GM23248 (cell line): Measurements from ENCODE around the gene IGFLR1. TPM values are rescaled to one million over a fixed set of nuclear protein-coding genes. Genes with fewer than 3 reads are reported as not detected.
A peak's percentile ranks its signal among the peaks of the same experiment; 100 is the strongest.

ENCODE experiments used
- DNase-seq: peaks from one replicate; pipeline ENCODE4 v3.0.0-alpha.2; 2015
- H2AFZ ChIP-seq: fragments of 200-600 bp; sonication (generic); 2 replicates; pipeline ENCODE4 v1.6.1; 2016; ENCODE audit warnings: antibody characterized with exemption
- H3F3A ChIP-seq: fragments of 200-600 bp; sonication (generic); 2 replicates; pipeline ENCODE4 v1.6.1; 2016; ENCODE audit warnings: mild to moderate bottlenecking, antibody characterized with exemption, mixed run types; ENCODE audit not compliant: insufficient read depth
- H3K27ac ChIP-seq: fragments of 200-600 bp; sonication (generic); 2 replicates; pipeline ENCODE4 v1.5.1; 2016; ENCODE audit warnings: mild to moderate bottlenecking
- H3K27me3 ChIP-seq: fragments of 200-600 bp; sonication (generic); replicated peaks from 2 replicates; pipeline ENCODE4 v1.6.1; 2016; ENCODE audit warnings: mild to moderate bottlenecking; ENCODE audit not compliant: insufficient read depth
- H3K36me3 ChIP-seq: fragments of 200-600 bp; sonication (generic); 2 replicates; pipeline ENCODE4 v1.6.1; 2016; ENCODE audit warnings: low read depth, mild to moderate bottlenecking
- H3K4me1 ChIP-seq: fragments of 200-600 bp; sonication (generic); 2 replicates; pipeline ENCODE4 v1.6.1; 2016; ENCODE audit warnings: mild to moderate bottlenecking; ENCODE audit not compliant: insufficient read depth
- H3K4me2 ChIP-seq: fragments of 200-600 bp; sonication (generic); one replicate; pipeline ENCODE4 v1.6.1; 2016; ENCODE audit warnings: mild to moderate bottlenecking; ENCODE audit not compliant: unreplicated experiment
- H3K4me3 ChIP-seq: fragments of 200-600 bp; sonication (generic); 2 replicates; pipeline ENCODE4 v1.5.1; 2016; ENCODE audit warnings: mild to moderate bottlenecking
- H3K79me2 ChIP-seq: fragments of 200-600 bp; sonication (generic); 2 replicates; pipeline ENCODE4 v1.6.1; 2016; ENCODE audit warnings: mild to moderate bottlenecking; ENCODE audit not compliant: insufficient read depth
- H3K9ac ChIP-seq: fragments of 200-600 bp; sonication (generic); 2 replicates; pipeline ENCODE4 v1.6.1; 2016; ENCODE audit warnings: mild to moderate bottlenecking
- H3K9me2 ChIP-seq: fragments of 200-600 bp; sonication (generic); 2 replicates; pipeline ENCODE4 v1.6.1; 2016; ENCODE audit warnings: mixed run types, mild to moderate bottlenecking, moderate library complexity; ENCODE audit not compliant: insufficient read depth
- H3K9me3 ChIP-seq: fragments of 200-600 bp; sonication (generic); one replicate; pipeline ENCODE4 v1.6.1; 2017; ENCODE audit warnings: low read depth
- H4K20me1 ChIP-seq: fragments of 200-600 bp; sonication (generic); 2 replicates; pipeline ENCODE4 v1.6.0; 2016; ENCODE audit not compliant: insufficient read depth
- EZH2 ChIP-seq: fragments of 200-600 bp; sonication (generic); IDR thresholded peaks from 2 replicates; pipeline ENCODE4 v1.6.1; 2018; ENCODE audit warnings: antibody characterized with exemption, mild to moderate bottlenecking; ENCODE audit not compliant: insufficient read depth, poor library complexity, severe bottlenecking
- EZH2phosphoT487 ChIP-seq: fragments of 200-600 bp; sonication (generic); IDR thresholded peaks from 2 replicates; pipeline ENCODE4 v1.6.1; 2018; ENCODE audit warnings: antibody characterized with exemption, moderate library complexity, mild to moderate bottlenecking, low read depth; ENCODE audit not compliant: insufficient read depth
- WGBS, 2 experiments: methylation state at CpG; one replicate each; pipeline ENCODE4 v1.1.6; 2015 to 2017; ENCODE audit warnings: low lambda C conversion rate in 2 of 2, low coverage in 1 of 2; ENCODE audit errors: missing lambda C conversion rate in 2 of 2; 5-methylcytosine and 5-hydroxymethylcytosine counted together
- in situ Hi-C: fragments of 300-500 bp; cut with MboI; formaldehyde crosslinking; loops from 2 replicates; pipeline ENCODE4 v1.15.0; 2020
- polyA plus RNA-seq: library from polyadenylated mRNA; unstranded; fragments of >200 nt; fragmentation: Nextera tagmentation; extraction: Ambion mirVana; gene quantifications from 2 replicates; pipeline ENCODE4 v1.2.1, GENCODE V29; 2016
- total RNA-seq: library from RNA; depleted of rRNA; stranded (reverse); fragments of >200 nt; shearing (Covaris generic); gene quantifications from 2 replicates; pipeline ENCODE4 v1.2.3, GENCODE V29; 2014

The IGFLR1 gene
- total and polyA plus RNA-seq, 2 experiments from 2014 or later = 1.4 to 3.2 TPM

GRCh38 chr19:35743640-35744429 is 1.6 kb upstream of the IGFLR1 start:
- H3K9ac ChIP-seq = no peak overlapping the region
- no peak overlapping the region for H3K27ac ChIP-seq
- no peaks in the 10 kb centered on the region for H3K27me3 ChIP-seq
- H3K4me3 ChIP-seq = peak overlapping the region; percentile 98
- no peaks in the 10 kb centered on the region for H3K9me3 ChIP-seq
- H3F3A ChIP-seq = peaks cover 11% of the 10 kb centered on the region; the same call in 1 of the 2 replicates
- H3K36me3 ChIP-seq = no peaks in the 10 kb centered on the region
- H3K4me2 ChIP-seq = no peak overlapping the region
- no peak overlapping the region; the same call in 1 of the 2 replicates for H2AFZ ChIP-seq
- no peaks in the 10 kb centered on the region for H3K9me2 ChIP-seq
- 76 to 81% methylated on average over 19 of the region's 19 CpGs for WGBS, 2 experiments
- H3K79me2 ChIP-seq = peaks cover 37% of the 10 kb centered on the region
- peaks cover 13% of the 10 kb centered on the region; the same call in 1 of the 2 replicates for H3K4me1 ChIP-seq
- in situ Hi-C loops = no loop called here
- H4K20me1 ChIP-seq = no peaks in the 10 kb centered on the region
- TF ChIP-seq EZH2phosphoT487 = no peak
- no peak for TF ChIP-seq EZH2
- no peak for DNase-seq

GRCh38 chr19:35741203-35741515 is 1.1 kb downstream of the IGFLR1 start:
- in situ Hi-C loops = no loop called here
- H3K27ac ChIP-seq = peak overlapping the region; percentile 49
- H3K9me2 ChIP-seq = no peaks in the 10 kb centered on the region
- WGBS, 2 experiments = 4% methylated on average over 11 to 12 of the region's 12 CpGs
- peak overlapping the region; percentile 83 for H3K4me3 ChIP-seq
- peaks cover 21% of the 10 kb centered on the region; the same call in 1 of the 2 replicates for H3F3A ChIP-seq
- TF ChIP-seq EZH2phosphoT487 (no peak), EZH2 (no peak)
- H3K9ac ChIP-seq = peak overlapping the region; percentile 62
- no peaks in the 10 kb centered on the region for H3K9me3 ChIP-seq
- DNase-seq = no peak
- 0 out of 2 replicates have a peak, but pooled peaks cover under 1% of the 10 kb centered on the region for H3K4me1 ChIP-seq
- no peaks in the 10 kb centered on the region; the same call in 1 of the 2 replicates for H3K36me3 ChIP-seq
- H3K79me2 ChIP-seq = peaks cover 15% of the 10 kb centered on the region
- no peaks in the 10 kb centered on the region for H3K27me3 ChIP-seq
- H3K4me2 ChIP-seq = peak overlapping the region; percentile 93
- no peaks in the 10 kb centered on the region for H4K20me1 ChIP-seq
- peak overlapping the region; percentile 92 for H2AFZ ChIP-seq

GRCh38 chr19:35740423-35741202 is 1.6 kb downstream of the IGFLR1 start:
- Histone ChIP-seq H3K27me3 (no peaks in the 10 kb centered on the region), H3K9ac (peak overlapping the region; percentile 72), H3K9me2 (no peaks in the 10 kb centered on the region), H3K27ac (peak overlapping the region; percentile 56), H3K9me3 (no peaks in the 10 kb centered on the region), H2AFZ (peak overlapping the region; percentile 92), H3K36me3 (no peaks in the 10 kb centered on the region; the same call in 1 of the 2 replicates), H3K4me3 (peak overlapping the region; percentile 83), H3K79me2 (peaks cover 9% of the 10 kb centered on the region), H3K4me2 (peak overlapping the region; percentile 93), H3K4me1 (no peaks in the 10 kb centered on the region), H3F3A (peaks cover 21% of the 10 kb centered on the region; the same call in 1 of the 2 replicates), H4K20me1 (no peaks in the 10 kb centered on the region)
- TF ChIP-seq EZH2phosphoT487 = no peak
- DNase-seq = peak; percentile 99
- in situ Hi-C loops = no loop called here
- 2% methylated on average over 48 to 62 of the region's 63 CpGs for WGBS, 2 experiments

GRCh38 chr19:35740108-35740422 is 2.2 kb downstream of the IGFLR1 start:
- Histone ChIP-seq H3K9me2 (no peaks in the 10 kb centered on the region), H4K20me1 (no peaks in the 10 kb centered on the region), H3K4me1 (no peaks in the 10 kb centered on the region), H3K4me3 (peak overlapping the region; percentile 83), H3F3A (peaks cover 21% of the 10 kb centered on the region; the same call in 1 of the 2 replicates), H3K79me2 (peaks cover 7% of the 10 kb centered on the region; the same call in 1 of the 2 replicates), H3K9ac (peak overlapping the region; percentile 72), H3K27me3 (no peaks in the 10 kb centered on the region), H3K36me3 (no peaks in the 10 kb centered on the region; the same call in 1 of the 2 replicates), H2AFZ (peak overlapping the region; percentile 79), H3K9me3 (no peaks in the 10 kb centered on the region), H3K27ac (peak overlapping the region; percentile 56), H3K4me2 (peak overlapping the region; percentile 86)
- WGBS, 2 experiments = 9 to 10% methylated on average over 16 of the region's 16 CpGs
- in situ Hi-C loops = no loop called here
- DNase-seq = no peak
- TF ChIP-seq EZH2phosphoT487 (no peak), EZH2 (no peak)
